ENCODE measurements around the gene GRM7. TPM values are rescaled to one million over a fixed set of nuclear protein-coding genes. Genes with fewer than 3 reads are reported as not detected.

Gene GRM7
- total and polyA plus RNA-seq, 2 experiments from 2014 or later: 0.40 TPM; not detected in 1

- peaks cover 2% of the 10 kb centered on the region for H3K27me3 Mint-ChIP-seq (ENCODE audit: insufficient read depth, low read depth, poor library complexity)
- no peaks in the 10 kb centered on the region for H3K27me3 ChIP-seq (ENCODE audit: insufficient read depth)
- DNase-seq (ENCODE audit: low spot score): no peak
- no peak overlapping the region for H3K27ac Mint-ChIP-seq
- no peak overlapping the region for H2AFZ ChIP-seq
- ATAC-seq: no peak
- H3K36me3 Mint-ChIP-seq (ENCODE audit: low read depth): no peaks in the 10 kb centered on the region
- H4K20me1 ChIP-seq (replicated peaks; ENCODE audit: insufficient read depth): no peaks in the 10 kb centered on the region
- H3K27ac ChIP-seq (ENCODE audit: low read depth): no peak overlapping the region
- H3K79me2 ChIP-seq (replicated peaks; ENCODE audit: insufficient read depth): no peaks in the 10 kb centered on the region
- no peaks in the 10 kb centered on the region for H3K4me1 ChIP-seq (ENCODE audit: insufficient read depth)
- H3K4me1 Mint-ChIP-seq: peaks cover 3% of the 10 kb centered on the region; the same call in 2 of the 3 replicates
- H3K9me3 Mint-ChIP-seq: no peaks in the 10 kb centered on the region
- no peaks in the 10 kb centered on the region for H3F3A ChIP-seq (replicated peaks; ENCODE audit: low read depth)
- H3K4me3 Mint-ChIP-seq: no peak overlapping the region
- H3K4me3 ChIP-seq: no peak overlapping the region
- no peak for TF ChIP-seq STAT1 (IDR thresholded peaks at IDR 0.05; ENCODE audit: unreplicated experiment)
- TF ChIP-seq ZNF114 (CRISPR knock-in tag; IDR thresholded peaks at IDR 0.05): no peak
- TF ChIP-seq EZH2 (IDR thresholded peaks at IDR 0.05; ENCODE audit: low read depth, unreplicated experiment): no peak
- no peak overlapping the region for H3K4me2 ChIP-seq
- no peaks in the 10 kb centered on the region for H3K36me3 ChIP-seq (ENCODE audit: insufficient read depth)
- H3K9me2 ChIP-seq (ENCODE audit: insufficient read depth): peaks cover 9% of the 10 kb centered on the region; the same call in 1 of the 2 replicates
Measured at GRCh38 chr3:7588236-7588635, 727.3 kb downstream of the GRM7 start.

- ATAC-seq (no peak), DNase-seq (ENCODE audit: low spot score) (no peak)
- Histone ChIP-seq H3K9me2 (ENCODE audit: insufficient read depth) (peaks cover 9% of the 10 kb centered on the region; the same call in 1 of the 2 replicates), H3K36me3 (ENCODE audit: insufficient read depth) (no peaks in the 10 kb centered on the region), H3K79me2 (replicated peaks; ENCODE audit: insufficient read depth) (no peaks in the 10 kb centered on the region), H4K20me1 (replicated peaks; ENCODE audit: insufficient read depth) (no peaks in the 10 kb centered on the region), H3K4me1 (ENCODE audit: insufficient read depth) (no peaks in the 10 kb centered on the region), H3K27me3 (ENCODE audit: insufficient read depth) (no peaks in the 10 kb centered on the region), H3K4me3 (no peak overlapping the region), H3K4me2 (no peak overlapping the region), H2AFZ (no peak overlapping the region), H3K27ac (ENCODE audit: low read depth) (no peak overlapping the region), H3F3A (replicated peaks; ENCODE audit: low read depth) (no peaks in the 10 kb centered on the region)
- no peaks in the 10 kb centered on the region for H3K9me3 Mint-ChIP-seq
- H3K4me3 Mint-ChIP-seq: no peak overlapping the region
- peaks cover 3% of the 10 kb centered on the region; the same call in 2 of the 3 replicates for H3K4me1 Mint-ChIP-seq
- peaks cover 4% of the 10 kb centered on the region for H3K27me3 Mint-ChIP-seq (ENCODE audit: insufficient read depth, low read depth, poor library complexity)
- no peak overlapping the region for H3K27ac Mint-ChIP-seq
- H3K36me3 Mint-ChIP-seq (ENCODE audit: low read depth): no peaks in the 10 kb centered on the region
- TF ChIP-seq, protein P1, sequence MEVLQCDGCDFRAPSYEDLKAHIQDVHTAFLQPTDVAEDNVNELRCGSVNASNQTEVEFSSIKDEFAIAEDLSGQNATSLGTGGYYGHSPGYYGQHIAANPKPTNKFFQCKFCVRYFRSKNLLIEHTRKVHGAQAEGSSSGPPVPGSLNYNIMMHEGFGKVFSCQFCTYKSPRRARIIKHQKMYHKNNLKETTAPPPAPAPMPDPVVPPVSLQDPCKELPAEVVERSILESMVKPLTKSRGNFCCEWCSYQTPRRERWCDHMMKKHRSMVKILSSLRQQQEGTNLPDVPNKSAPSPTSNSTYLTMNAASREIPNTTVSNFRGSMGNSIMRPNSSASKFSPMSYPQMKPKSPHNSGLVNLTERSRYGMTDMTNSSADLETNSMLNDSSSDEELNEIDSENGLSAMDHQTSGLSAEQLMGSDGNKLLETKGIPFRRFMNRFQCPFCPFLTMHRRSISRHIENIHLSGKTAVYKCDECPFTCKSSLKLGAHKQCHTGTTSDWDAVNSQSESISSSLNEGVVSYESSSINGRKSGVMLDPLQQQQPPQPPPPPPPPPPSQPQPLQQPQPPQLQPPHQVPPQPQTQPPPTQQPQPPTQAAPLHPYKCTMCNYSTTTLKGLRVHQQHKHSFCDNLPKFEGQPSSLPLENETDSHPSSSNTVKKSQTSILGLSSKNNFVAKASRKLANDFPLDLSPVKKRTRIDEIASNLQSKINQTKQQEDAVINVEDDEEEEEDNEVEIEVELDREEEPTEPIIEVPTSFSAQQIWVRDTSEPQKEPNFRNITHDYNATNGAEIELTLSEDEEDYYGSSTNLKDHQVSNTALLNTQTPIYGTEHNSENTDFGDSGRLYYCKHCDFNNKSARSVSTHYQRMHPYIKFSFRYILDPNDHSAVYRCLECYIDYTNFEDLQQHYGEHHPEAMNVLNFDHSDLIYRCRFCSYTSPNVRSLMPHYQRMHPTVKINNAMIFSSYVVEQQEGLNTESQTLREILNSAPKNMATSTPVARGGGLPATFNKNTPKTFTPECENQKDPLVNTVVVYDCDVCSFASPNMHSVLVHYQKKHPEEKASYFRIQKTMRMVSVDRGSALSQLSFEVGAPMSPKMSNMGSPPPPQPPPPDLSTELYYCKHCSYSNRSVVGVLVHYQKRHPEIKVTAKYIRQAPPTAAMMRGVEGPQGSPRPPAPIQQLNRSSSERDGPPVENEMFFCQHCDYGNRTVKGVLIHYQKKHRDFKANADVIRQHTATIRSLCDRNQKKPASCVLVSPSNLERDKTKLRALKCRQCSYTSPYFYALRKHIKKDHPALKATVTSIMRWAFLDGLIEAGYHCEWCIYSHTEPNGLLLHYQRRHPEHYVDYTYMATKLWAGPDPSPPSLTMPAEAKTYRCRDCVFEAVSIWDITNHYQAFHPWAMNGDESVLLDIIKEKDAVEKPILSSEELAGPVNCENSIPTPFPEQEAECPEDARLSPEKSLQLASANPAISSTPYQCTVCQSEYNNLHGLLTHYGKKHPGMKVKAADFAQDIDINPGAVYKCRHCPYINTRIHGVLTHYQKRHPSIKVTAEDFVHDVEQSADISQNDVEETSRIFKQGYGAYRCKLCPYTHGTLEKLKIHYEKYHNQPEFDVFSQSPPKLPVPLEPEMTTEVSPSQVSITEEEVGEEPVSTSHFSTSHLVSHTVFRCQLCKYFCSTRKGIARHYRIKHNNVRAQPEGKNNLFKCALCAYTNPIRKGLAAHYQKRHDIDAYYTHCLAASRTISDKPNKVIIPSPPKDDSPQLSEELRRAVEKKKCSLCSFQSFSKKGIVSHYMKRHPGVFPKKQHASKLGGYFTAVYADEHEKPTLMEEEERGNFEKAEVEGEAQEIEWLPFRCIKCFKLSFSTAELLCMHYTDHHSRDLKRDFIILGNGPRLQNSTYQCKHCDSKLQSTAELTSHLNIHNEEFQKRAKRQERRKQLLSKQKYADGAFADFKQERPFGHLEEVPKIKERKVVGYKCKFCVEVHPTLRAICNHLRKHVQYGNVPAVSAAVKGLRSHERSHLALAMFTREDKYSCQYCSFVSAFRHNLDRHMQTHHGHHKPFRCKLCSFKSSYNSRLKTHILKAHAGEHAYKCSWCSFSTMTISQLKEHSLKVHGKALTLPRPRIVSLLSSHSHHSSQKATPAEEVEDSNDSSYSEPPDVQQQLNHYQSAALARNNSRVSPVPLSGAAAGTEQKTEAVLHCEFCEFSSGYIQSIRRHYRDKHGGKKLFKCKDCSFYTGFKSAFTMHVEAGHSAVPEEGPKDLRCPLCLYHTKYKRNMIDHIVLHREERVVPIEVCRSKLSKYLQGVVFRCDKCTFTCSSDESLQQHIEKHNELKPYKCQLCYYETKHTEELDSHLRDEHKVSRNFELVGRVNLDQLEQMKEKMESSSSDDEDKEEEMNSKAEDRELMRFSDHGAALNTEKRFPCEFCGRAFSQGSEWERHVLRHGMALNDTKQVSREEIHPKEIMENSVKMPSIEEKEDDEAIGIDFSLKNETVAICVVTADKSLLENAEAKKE (CRISPR knock-in tag; IDR thresholded peaks at IDR 0.05): no peak
- TF ChIP-seq POLR2AphosphoS5 (IDR thresholded peaks at IDR 0.05; ENCODE audit: low read depth) (no peak), NANOG (IDR thresholded peaks at IDR 0.05; ENCODE audit: borderline replicate concordance) (no peak), ETS1 (IDR thresholded peaks at IDR 0.05) (no peak), EZH2phosphoT487 (IDR thresholded peaks at IDR 0.05; ENCODE audit: unreplicated experiment) (no peak)
- TF ChIP-seq, protein P2, sequence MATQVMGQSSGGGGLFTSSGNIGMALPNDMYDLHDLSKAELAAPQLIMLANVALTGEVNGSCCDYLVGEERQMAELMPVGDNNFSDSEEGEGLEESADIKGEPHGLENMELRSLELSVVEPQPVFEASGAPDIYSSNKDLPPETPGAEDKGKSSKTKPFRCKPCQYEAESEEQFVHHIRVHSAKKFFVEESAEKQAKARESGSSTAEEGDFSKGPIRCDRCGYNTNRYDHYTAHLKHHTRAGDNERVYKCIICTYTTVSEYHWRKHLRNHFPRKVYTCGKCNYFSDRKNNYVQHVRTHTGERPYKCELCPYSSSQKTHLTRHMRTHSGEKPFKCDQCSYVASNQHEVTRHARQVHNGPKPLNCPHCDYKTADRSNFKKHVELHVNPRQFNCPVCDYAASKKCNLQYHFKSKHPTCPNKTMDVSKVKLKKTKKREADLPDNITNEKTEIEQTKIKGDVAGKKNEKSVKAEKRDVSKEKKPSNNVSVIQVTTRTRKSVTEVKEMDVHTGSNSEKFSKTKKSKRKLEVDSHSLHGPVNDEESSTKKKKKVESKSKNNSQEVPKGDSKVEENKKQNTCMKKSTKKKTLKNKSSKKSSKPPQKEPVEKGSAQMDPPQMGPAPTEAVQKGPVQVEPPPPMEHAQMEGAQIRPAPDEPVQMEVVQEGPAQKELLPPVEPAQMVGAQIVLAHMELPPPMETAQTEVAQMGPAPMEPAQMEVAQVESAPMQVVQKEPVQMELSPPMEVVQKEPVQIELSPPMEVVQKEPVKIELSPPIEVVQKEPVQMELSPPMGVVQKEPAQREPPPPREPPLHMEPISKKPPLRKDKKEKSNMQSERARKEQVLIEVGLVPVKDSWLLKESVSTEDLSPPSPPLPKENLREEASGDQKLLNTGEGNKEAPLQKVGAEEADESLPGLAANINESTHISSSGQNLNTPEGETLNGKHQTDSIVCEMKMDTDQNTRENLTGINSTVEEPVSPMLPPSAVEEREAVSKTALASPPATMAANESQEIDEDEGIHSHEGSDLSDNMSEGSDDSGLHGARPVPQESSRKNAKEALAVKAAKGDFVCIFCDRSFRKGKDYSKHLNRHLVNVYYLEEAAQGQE (IDR thresholded peaks at IDR 0.05; ENCODE audit: unreplicated experiment): no peak
Measured at GRCh38 chr3:7589526-7589925, 728.6 kb downstream of the GRM7 start.
